HepG2 (cell line): ENCODE results near the gene PHB1. TPM values are rescaled to one million over a fixed set of nuclear protein-coding genes. Genes with fewer than 3 reads are reported as not detected.

Source experiments
- ATAC-seq: fragments of 200-7000 bp; cut with Tn5 transposase; 3 replicates; pipeline ENCODE4 v1.9.1; 2020; ENCODE audit warnings: mild to moderate bottlenecking, moderate library complexity
- BruUV-seq: library from RNA; stranded (reverse); fragments of 400-500 nt; replicated peaks from 2 replicates; lab custom pipeline; 2021; lab: Mats Ljungman, UMichigan
- CTCF ChIA-PET: fragments of 300-600 bp; formaldehyde crosslinking; extraction: SDS; loops from one replicate; lab custom pipeline; 2021; ENCODE audit warnings: low total read pairs, inconsistent platforms, low intra/inter-chr PET ratio; lab: Yijun Ruan, JAX
- POLR2A ChIA-PET: fragments of 350-600 bp; sonication (Branson Sonifier 250); formaldehyde crosslinking; loops from one replicate; lab custom pipeline; 2020; ENCODE audit warnings: antibody characterized with exemption, inconsistent platforms; lab: Yijun Ruan, JAX
- DNase-seq: peaks from one replicate; pipeline ENCODE4 v3.0.0-alpha.2; 2015; ENCODE audit warnings: low spot score
- FAIRE-seq: peaks from 3 replicates; lab custom pipeline; 2011; peaks lifted over from hg19 to GRCh38; lab: Jason Lieb, UNC
- H2AFZ ChIP-seq: one replicate; pipeline ENCODE4 v1.6.1; 2011; ENCODE audit warnings: low read length, inconsistent platforms
- H3K27ac ChIP-seq: fragments of 300-600 bp; 3 replicates; pipeline ENCODE4 v1.8.0; 2011; ENCODE audit warnings: mixed run types, mild to moderate bottlenecking, mixed read lengths, low read length, inconsistent platforms; ENCODE audit not compliant: insufficient read depth; ENCODE audit errors: extremely low read length
- H3K27me3 ChIP-seq, 2 experiments: fragments of 200-600 bp in 1 of 2; 2 replicates in 1 of 2; 3 replicates in 1 of 2; pipeline versions ENCODE4 v1.6.0 to v1.8.0; 2011; ENCODE audit warnings: low read length in 2 of 2, mild to moderate bottlenecking in 2 of 2, moderate library complexity in 2 of 2, inconsistent platforms in 1 of 2; ENCODE audit not compliant: insufficient read depth in 2 of 2, control insufficient read depth in 1 of 2
- H3K36me3 ChIP-seq, 2 experiments: fragments of 200-600 bp in 1 of 2; replicated peaks in 1 of 2; 2 replicates in 1 of 2; 3 replicates in 1 of 2; pipeline versions ENCODE4 v1.5.1 to v1.8.0; 2011; ENCODE audit warnings: low read length in 2 of 2, inconsistent platforms in 1 of 2; ENCODE audit not compliant: insufficient read depth in 2 of 2, control insufficient read depth in 1 of 2
- H3K4me1 ChIP-seq: 2 replicates; pipeline ENCODE4 v1.5.1; 2012; ENCODE audit warnings: low read length, inconsistent platforms; ENCODE audit not compliant: insufficient read depth
- H3K4me2 ChIP-seq: 2 replicates; pipeline ENCODE4 v1.6.0; 2011; ENCODE audit warnings: low read depth, low read length, inconsistent platforms
- H3K4me3 ChIP-seq, 3 experiments: fragments of 200-600 bp in 1 of 3; sonication (generic), shearing (Covaris generic) in 1 of 3; replicated peaks in 1 of 3; 2 replicates each; pipeline ENCODE4 v1.5.1; 2011 to 2016; ENCODE audit warnings: low read length in 3 of 3, inconsistent platforms in 2 of 3, low read depth in 2 of 3, mild to moderate bottlenecking in 2 of 3, control low read depth in 1 of 3, mixed read lengths in 1 of 3; ENCODE audit not compliant: insufficient read depth in 1 of 3
- H3K79me2 ChIP-seq: one replicate; pipeline ENCODE4 v1.6.1; 2011; ENCODE audit warnings: low read length, inconsistent platforms; ENCODE audit not compliant: insufficient read depth
- H3K9ac ChIP-seq: 2 replicates; pipeline ENCODE4 v1.6.0; 2011; ENCODE audit warnings: mild to moderate bottlenecking, low read depth, low read length, inconsistent platforms; ENCODE audit not compliant: insufficient read depth
- H3K9me3 ChIP-seq: 2 replicates; pipeline ENCODE4 v1.5.1; 2012; ENCODE audit warnings: mild to moderate bottlenecking, low read length
- H4K20me1 ChIP-seq: 2 replicates; pipeline ENCODE4 v1.6.0; 2011; ENCODE audit warnings: inconsistent platforms, mild to moderate bottlenecking, low read length, moderate library complexity; ENCODE audit not compliant: insufficient read depth
- HMGXB4 ChIP-seq, 2 experiments: sonication (generic) in 1 of 2; formaldehyde crosslinking in 1 of 2; IDR thresholded peaks; 2 replicates each; pipeline versions ENCODE4 v1.4.0 to v1.6.1; 2018 to 2020; ENCODE audit warnings: missing genetic modification reagents in 2 of 2, borderline replicate concordance in 1 of 2, low read depth in 1 of 2, mild to moderate bottlenecking in 1 of 2, missing biosample characterization in 1 of 2
- PBX3 ChIP-seq: sonication (generic); formaldehyde crosslinking; IDR thresholded peaks from 2 replicates; pipeline ENCODE4 v1.8.1; 2023; ENCODE audit warnings: missing genetic modification reagents, inconsistent platforms, borderline replicate concordance
- SIN3A ChIP-seq: IDR thresholded peaks from 2 replicates; pipeline ENCODE4 v1.6.1; 2011; ENCODE audit warnings: low read depth, mild to moderate bottlenecking, control low read depth, low read length, borderline replicate concordance
- TEAD3 ChIP-seq: optimal IDR thresholded peaks from 2 replicates; pipeline ENCODE3; 2016; ENCODE audit warnings: borderline replicate concordance
- ZNF10 ChIP-seq: sonication (generic); formaldehyde crosslinking; IDR thresholded peaks from 2 replicates; pipeline ENCODE4 v1.4.0; 2020; ENCODE audit warnings: mild to moderate bottlenecking, low read depth, missing genetic modification reagents, borderline replicate concordance
- ZNF644 ChIP-seq: IDR thresholded peaks from 2 replicates; pipeline ENCODE4 v1.6.1; 2016; ENCODE audit warnings: low read depth
- ZNF891 ChIP-seq: sonication (generic); formaldehyde crosslinking; IDR thresholded peaks from 2 replicates; pipeline ENCODE4 v1.5.0; 2020; ENCODE audit warnings: mild to moderate bottlenecking, missing genetic modification reagents
- WGBS: methylation state at CpG from one replicate; pipeline ENCODE4 v1.1.6; 2017; ENCODE audit warnings: low lambda C conversion rate; 5-methylcytosine and 5-hydroxymethylcytosine counted together
- in situ Hi-C: cut with HindIII; loops from 2 replicates; pipeline ENCODE4 v1.10.0; 2017; ENCODE audit warnings: low pct_unique_long_range_greater_than_20kb; ENCODE audit not compliant: extremely low pct_ligation_motif_present
- intact Hi-C: fragments of 100-400 bp; cut with micrococcal nuclease; formaldehyde crosslinking; loops from one replicate; pipeline ENCODE4 v1.10.0; 2022; ENCODE audit not compliant: unreplicated experiment
- polyA plus RNA-seq, 8 experiments: library from polyadenylated mRNA; depleted of rRNA in 3 of 8; stranded (reverse) in 7 of 8; unstranded in 1 of 8; fragments of >200 nt; fragmentation: Illumina TruSeq in 4 of 8; extraction: Trizol in 4 of 8; gene quantifications; 2 replicates each; pipeline versions ENCODE4 v1.2.1 to v1.2.3, GENCODE V29; 2011 to 2016; ENCODE audit warnings: low read depth in 4 of 8, missing spikeins in 1 of 8, mixed read lengths in 1 of 8; ENCODE audit not compliant: insufficient read depth in 1 of 8
- total RNA-seq, 5 experiments: library from RNA; depleted of rRNA; stranded (reverse); fragments of >200 nt; fragmentation: Illumina TruSeq; extraction: Trizol; gene quantifications; 2 replicates each; pipeline ENCODE4 v1.2.3, GENCODE V29; 2016; ENCODE audit warnings: low read depth in 1 of 5
- TF ChIP-seq, protein P1 (sequence below): sonication (generic); formaldehyde crosslinking; IDR thresholded peaks from 2 replicates; pipeline ENCODE4 v1.4.0; 2020; ENCODE audit warnings: missing genetic modification reagents
- TF ChIP-seq, protein P2 (sequence below): sonication (generic); formaldehyde crosslinking; conservative IDR thresholded peaks from 2 replicates; pipeline ENCODE4 v1.8.0; 2022; ENCODE audit warnings: missing genetic modification reagents

Gene PHB1
- total and polyA plus RNA-seq, 2 of the 13 experiments (the other 11 are each of a cell fraction or from before 2014, with no cell fraction given) = 515 to 688 TPM

DNA sequence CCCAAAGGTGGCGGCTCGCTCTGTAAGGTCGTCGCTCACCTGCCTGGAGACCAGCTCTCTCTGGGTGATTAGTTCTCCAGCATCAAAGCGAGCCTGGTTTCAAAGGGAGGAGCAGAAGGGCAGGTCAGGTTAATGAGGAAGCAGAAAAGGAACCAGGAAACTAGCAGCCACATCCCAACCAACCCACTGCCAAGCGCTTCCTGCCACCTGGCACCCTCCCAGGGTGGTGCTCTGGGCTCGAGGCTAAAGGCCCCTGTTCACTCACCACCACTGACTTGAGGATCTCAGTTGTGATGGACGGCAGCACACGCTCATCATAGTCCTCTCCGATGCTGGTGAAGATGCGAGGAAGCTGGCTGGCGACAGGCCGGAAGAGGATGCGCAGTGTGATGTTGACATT is 5.6 kb downstream of the PHB1 start:
- POLR2A ChIA-PET = no interaction called here
- no peaks in the 10 kb centered on the region; a peak in 1 of 5 replicates for H3K27me3 ChIP-seq
- H3K9ac ChIP-seq = no peak overlapping the region
- no TSS peak for BruUV-seq
- intact Hi-C loops = loop anchor here (2.0 to 10.0 kb wide), 3 partner anchors 48 to 140 kb away; partner anchors contain the start of gene NGFR
- no peak overlapping the region for H3K4me2 ChIP-seq
- H3K4me3 ChIP-seq = no peak overlapping the region
- H2AFZ ChIP-seq = no peak overlapping the region
- peaks cover 55 to 85% of the 10 kb centered on the region in 2 experiments for H3K36me3 ChIP-seq
- 0 out of 2 replicates have a peak, but pooled peaks cover 5% of the 10 kb centered on the region for H4K20me1 ChIP-seq
- no peak for DNase-seq
- peaks cover 22% of the 10 kb centered on the region for H3K79me2 ChIP-seq
- CTCF ChIA-PET = interaction anchor here (0.9 to 3.3 kb wide), 2 partner anchors 19 to 147 kb away, joined by 3 to 75 read pairs; no protein-coding TSS in a partner anchor
- no peak for FAIRE-seq
- TF ChIP-seq PBX3 (CRISPR knock-in tag) = no peak
- TF ChIP-seq ZNF891 = 0 out of 2 replicates have a peak, but pooled peaks have one; percentile 38
- TF ChIP-seq ZNF10 (CRISPR knock-in tag) = no peak
- 98% methylated on average over 14 of the region's 14 CpGs for WGBS
- in situ Hi-C loops = no loop called here
- H3K9me3 ChIP-seq = no peaks in the 10 kb centered on the region
- no peak for ATAC-seq
- no peak overlapping the region for H3K27ac ChIP-seq
- peaks cover 29% of the 10 kb centered on the region for H3K4me1 ChIP-seq

DNA sequence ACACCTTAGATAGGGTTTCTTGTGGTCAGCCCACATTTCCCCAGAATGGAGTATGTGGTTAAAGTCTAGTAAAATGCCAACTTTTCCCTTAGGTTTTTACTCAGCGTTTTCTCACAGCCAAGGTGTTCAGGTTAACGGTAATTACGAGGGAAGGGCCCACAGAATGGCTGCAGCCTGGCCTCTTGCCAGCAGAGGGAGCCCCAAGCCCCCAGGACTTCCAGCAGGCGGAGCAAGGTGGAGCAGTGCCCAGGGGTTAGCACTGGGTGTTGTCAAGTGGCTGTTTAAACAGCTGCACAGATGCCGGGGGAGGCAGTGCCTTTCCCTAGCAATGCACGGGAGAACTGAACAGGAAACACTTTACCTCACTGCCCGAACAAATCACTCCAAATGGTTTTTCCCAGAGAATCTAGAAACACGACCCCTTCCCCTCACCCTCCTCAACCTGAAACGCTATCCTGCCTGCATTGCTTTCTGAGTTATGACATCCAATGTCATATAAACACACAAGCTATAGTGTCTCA is 6.6 kb downstream of the PHB1 start:
- no peak overlapping the region for H3K27ac ChIP-seq
- WGBS = 40% methylated on average over 9 of the region's 9 CpGs
- peaks cover 12% of the 10 kb centered on the region for H3K79me2 ChIP-seq
- no peak overlapping the region for H3K9ac ChIP-seq
- POLR2A ChIA-PET = interaction anchor here (0.7 kb wide), 1 partner anchor 148 kb away, joined by 3 read pairs; no protein-coding TSS in a partner anchor
- no peaks in the 10 kb centered on the region for H3K9me3 ChIP-seq
- H3K36me3 ChIP-seq = peaks cover 57 to 90% of the 10 kb centered on the region in 2 experiments
- DNase-seq = peak; percentile 87
- no peaks in the 10 kb centered on the region for H3K27me3 ChIP-seq
- CTCF ChIA-PET = interaction anchor here (0.7 to 3.3 kb wide), 6 partner anchors 27 to 160 kb away, joined by 3 to 75 read pairs (median 4); no protein-coding TSS in a partner anchor
- BruUV-seq = no TSS peak
- peak; percentile 96 for FAIRE-seq
- intact Hi-C loops (loop anchor here (1.0 to 10.0 kb wide), 4 partner anchors 49 to 149 kb away; partner anchors contain the start of gene NGFR), in situ Hi-C loops (no loop called here)
- H2AFZ ChIP-seq = no peak overlapping the region
- H4K20me1 ChIP-seq = 0 out of 2 replicates have a peak, but pooled peaks cover 5% of the 10 kb centered on the region
- H3K4me1 ChIP-seq = peaks cover 19% of the 10 kb centered on the region
- no peak overlapping the region for H3K4me3 ChIP-seq
- ATAC-seq = peak; percentile 98
- H3K4me2 ChIP-seq = no peak overlapping the region
- TF ChIP-seq ZNF644 = no peak
- TF ChIP-seq, protein P1, sequence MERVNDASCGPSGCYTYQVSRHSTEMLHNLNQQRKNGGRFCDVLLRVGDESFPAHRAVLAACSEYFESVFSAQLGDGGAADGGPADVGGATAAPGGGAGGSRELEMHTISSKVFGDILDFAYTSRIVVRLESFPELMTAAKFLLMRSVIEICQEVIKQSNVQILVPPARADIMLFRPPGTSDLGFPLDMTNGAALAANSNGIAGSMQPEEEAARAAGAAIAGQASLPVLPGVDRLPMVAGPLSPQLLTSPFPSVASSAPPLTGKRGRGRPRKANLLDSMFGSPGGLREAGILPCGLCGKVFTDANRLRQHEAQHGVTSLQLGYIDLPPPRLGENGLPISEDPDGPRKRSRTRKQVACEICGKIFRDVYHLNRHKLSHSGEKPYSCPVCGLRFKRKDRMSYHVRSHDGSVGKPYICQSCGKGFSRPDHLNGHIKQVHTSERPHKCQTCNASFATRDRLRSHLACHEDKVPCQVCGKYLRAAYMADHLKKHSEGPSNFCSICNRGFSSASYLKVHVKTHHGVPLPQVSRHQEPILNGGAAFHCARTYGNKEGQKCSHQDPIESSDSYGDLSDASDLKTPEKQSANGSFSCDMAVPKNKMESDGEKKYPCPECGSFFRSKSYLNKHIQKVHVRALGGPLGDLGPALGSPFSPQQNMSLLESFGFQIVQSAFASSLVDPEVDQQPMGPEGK = peak; percentile 78
- TF ChIP-seq, protein P2, sequence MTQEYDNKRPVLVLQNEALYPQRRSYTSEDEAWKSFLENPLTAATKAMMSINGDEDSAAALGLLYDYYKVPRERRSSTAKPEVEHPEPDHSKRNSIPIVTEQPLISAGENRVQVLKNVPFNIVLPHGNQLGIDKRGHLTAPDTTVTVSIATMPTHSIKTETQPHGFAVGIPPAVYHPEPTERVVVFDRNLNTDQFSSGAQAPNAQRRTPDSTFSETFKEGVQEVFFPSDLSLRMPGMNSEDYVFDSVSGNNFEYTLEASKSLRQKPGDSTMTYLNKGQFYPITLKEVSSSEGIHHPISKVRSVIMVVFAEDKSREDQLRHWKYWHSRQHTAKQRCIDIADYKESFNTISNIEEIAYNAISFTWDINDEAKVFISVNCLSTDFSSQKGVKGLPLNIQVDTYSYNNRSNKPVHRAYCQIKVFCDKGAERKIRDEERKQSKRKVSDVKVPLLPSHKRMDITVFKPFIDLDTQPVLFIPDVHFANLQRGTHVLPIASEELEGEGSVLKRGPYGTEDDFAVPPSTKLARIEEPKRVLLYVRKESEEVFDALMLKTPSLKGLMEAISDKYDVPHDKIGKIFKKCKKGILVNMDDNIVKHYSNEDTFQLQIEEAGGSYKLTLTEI (CRISPR knock-in tag) = no peak
- TF ChIP-seq TEAD3 (CRISPR knock-in tag) = peak; percentile 63
- TF ChIP-seq HMGXB4 (CRISPR knock-in tag; IDR thresholded peaks at IDR 0.05; ENCODE audit: borderline replicate concordance in 1 of 2, low read depth in 1 of 2) = peak; percentile 46 to 90; a peak in 3 of 4 replicates
- peak; percentile 93 for TF ChIP-seq SIN3A
